ENCODE measurements around the gene VPS51. TPM values are rescaled to one million over a fixed set of nuclear protein-coding genes. Genes with fewer than 3 reads are reported as not detected.
A peak's percentile ranks its signal among the peaks of the same experiment; 100 is the strongest.

VPS51 gene
- total and polyA plus RNA-seq, 2 experiments from 2014 or later = 45.3 to 450 TPM

- peak overlapping the region; percentile 99; the same call in 1 of the 2 replicates for H3K4me3 ChIP-seq
- H4K20me1 ChIP-seq (replicated peaks; ENCODE audit: insufficient read depth) = peaks cover 5% of the 10 kb centered on the region; the same call in 1 of the 2 replicates
- no peaks in the 10 kb centered on the region for H3K36me3 ChIP-seq (ENCODE audit: insufficient read depth)
- H3F3A ChIP-seq (replicated peaks; ENCODE audit: low read depth) = peaks cover 23% of the 10 kb centered on the region
- peaks cover 13% of the 10 kb centered on the region for H3K4me1 ChIP-seq (ENCODE audit: insufficient read depth)
- peaks cover 52% of the 10 kb centered on the region for H3K27me3 Mint-ChIP-seq (ENCODE audit: insufficient read depth, low read depth, poor library complexity)
- H3K79me2 ChIP-seq (replicated peaks; ENCODE audit: insufficient read depth) = peaks cover 8% of the 10 kb centered on the region; the same call in 1 of the 2 replicates
- H3K4me2 ChIP-seq = peak overlapping the region; percentile 99; the same call in 1 of the 2 replicates
- TF ChIP-seq EZH2phosphoT487 (IDR thresholded peaks at IDR 0.05; ENCODE audit: unreplicated experiment) = no peak
- no peak for TF ChIP-seq CREB1 (CRISPR knock-in tag; IDR thresholded peaks at IDR 0.05; ENCODE audit: low read depth)
- TF ChIP-seq STAT1 (IDR thresholded peaks at IDR 0.05; ENCODE audit: unreplicated experiment) = no peak
- no peak for TF ChIP-seq ZNF114 (CRISPR knock-in tag; IDR thresholded peaks at IDR 0.05)
- no peak for TF ChIP-seq ZNF331 (CRISPR knock-in tag; IDR thresholded peaks at IDR 0.05; ENCODE audit: low read depth)
- no peak for TF ChIP-seq REST (IDR thresholded peaks at IDR 0.05; ENCODE audit: unreplicated experiment)
- no peak for TF ChIP-seq ZNF462 (CRISPR knock-in tag; IDR thresholded peaks at IDR 0.05)
- TF ChIP-seq POLR2AphosphoS5 (IDR thresholded peaks at IDR 0.05; ENCODE audit: low read depth) = no peak
- TF ChIP-seq ETS1 (IDR thresholded peaks at IDR 0.05) = no peak
- no peak for TF ChIP-seq CTCF (conservative IDR thresholded peaks at IDR 0.05; ENCODE audit: low read depth in 2 of 2)
- no peak for TF ChIP-seq EZH2 (IDR thresholded peaks at IDR 0.05; ENCODE audit: low read depth, unreplicated experiment)
- TF ChIP-seq JUNB (IDR thresholded peaks at IDR 0.05; ENCODE audit: unreplicated experiment) = no peak
- no peak for TF ChIP-seq NANOG (IDR thresholded peaks at IDR 0.05; ENCODE audit: borderline replicate concordance)
- peaks cover 33% of the 10 kb centered on the region for H3K4me1 Mint-ChIP-seq
- no peak overlapping the region for H3K27ac ChIP-seq (ENCODE audit: low read depth)
- peaks cover 35% of the 10 kb centered on the region for H3K36me3 Mint-ChIP-seq (ENCODE audit: low read depth)
- H3K27me3 ChIP-seq (ENCODE audit: insufficient read depth) = no peaks in the 10 kb centered on the region
- ATAC-seq = no peak
- peak overlapping the region; percentile 96 for H3K4me3 Mint-ChIP-seq
- H3K27ac Mint-ChIP-seq = no peak overlapping the region
- DNase-seq (ENCODE audit: low spot score) = no peak
- peaks cover 2% of the 10 kb centered on the region; the same call in 2 of the 3 replicates for H3K9me3 Mint-ChIP-seq
- no peaks in the 10 kb centered on the region for H3K9me2 ChIP-seq (ENCODE audit: insufficient read depth)
- no peak overlapping the region for H2AFZ ChIP-seq
Observed at GRCh38 chr11:65113839-65114238, 17.8 kb downstream of the VPS51 start.
